NCI-H774 (cell line): ENCODE measurements around the gene UNC5C.

Experiments
- DNase-seq: peaks from one replicate; lab custom pipeline; 2025; lab: John Stamatoyannopoulos, UW

UNC5C gene

GRCh38 chr4:95216636-95217035 is 332.1 kb downstream of the UNC5C start:
- no peak for DNase-seq

- no peak for DNase-seq
These were observed 332.7 kb downstream of the UNC5C start for GRCh38 chr4:95215991-95216605.

GRCh38 chr4:95215043-95215442 is 333.7 kb downstream of the UNC5C start:
- DNase-seq: no peak

GRCh38 chr4:95214408-95214807 is 334.4 kb downstream of the UNC5C start:
- DNase-seq: no peak

- DNase-seq: no peak
These were observed 335.4 kb downstream of the UNC5C start for GRCh38 chr4:95213366-95213765.

GRCh38 chr4:95212692-95213091 is 336.1 kb downstream of the UNC5C start:
- no peak for DNase-seq

GRCh38 chr4:95209927-95210326 is 338.8 kb downstream of the UNC5C start:
- no peak for DNase-seq

- no peak for DNase-seq
These were observed 343.9 kb downstream of the UNC5C start for GRCh38 chr4:95204873-95205272.

GRCh38 chr4:95204267-95204844 is 344.4 kb downstream of the UNC5C start:
- no peak for DNase-seq

- no peak for DNase-seq
These were observed 349.8 kb downstream of the UNC5C start for GRCh38 chr4:95198961-95199360.

- no peak for DNase-seq
These were observed 351.4 kb downstream of the UNC5C start for GRCh38 chr4:95197353-95197752.

GRCh38 chr4:95193391-95194224 is 355.2 kb downstream of the UNC5C start:
- no peak for DNase-seq

- no peak for DNase-seq
These were observed 357.2 kb downstream of the UNC5C start for GRCh38 chr4:95191537-95191936.

GRCh38 chr4:95190751-95191436 is 357.9 kb downstream of the UNC5C start:
- no peak for DNase-seq

- no peak for DNase-seq
These were observed 359.9 kb downstream of the UNC5C start for GRCh38 chr4:95188701-95189370.

- DNase-seq: no peak
These were observed 362.1 kb downstream of the UNC5C start for GRCh38 chr4:95186666-95187065.

GRCh38 chr4:95183656-95184408 is 364.9 kb downstream of the UNC5C start:
- no peak for DNase-seq

GRCh38 chr4:95181996-95182306 is 366.8 kb downstream of the UNC5C start:
- DNase-seq: no peak

GRCh38 chr4:95181243-95181995 is 367.4 kb downstream of the UNC5C start:
- no peak for DNase-seq

GRCh38 chr4:95180531-95181242 is 368.1 kb downstream of the UNC5C start:
- DNase-seq: no peak
